ENCODE data around the gene SMIM29.

GRCh38 chr6:34249469-34250261, 859 bp upstream of the SMIM29 start:
- TF ChIP-seq CTCF (IDR thresholded peaks at IDR 0.05) (no peak), ZFX (IDR thresholded peaks at IDR 0.05; ENCODE audit: borderline replicate concordance) (no peak)

All from 22Rv1 (cell line).